ENCODE measurements around the gene ZC3H11A. TPM values are rescaled to one million over a fixed set of nuclear protein-coding genes. Genes with fewer than 3 reads are reported as not detected.
"Not testable (repeated sequence)": the region's sequence is repeated elsewhere in the genome, so short reads cannot be mapped to it uniquely, and the experiment has no call there.

The ZC3H11A gene
- total RNA-seq = 10 to 100 TPM; 60.0 to 71.4 TPM
- 100 to 1,000 TPM; 134 to 177 (median 152) TPM for polyA plus RNA-seq (ENCODE audit: insufficient read length in 6 of 6)
- long read RNA-seq, donor 1, transcript ZC3H11A-207 (2 exons, 822 nt) = major isoform, 9 of 242 reads
- long read RNA-seq, donor 1, partial matches to known transcripts = 232 of 242 reads
- long read RNA-seq, donor 1, other reads (novel, unspliced or antisense) = 0 of 242 reads
- long read RNA-seq, donor 2, partial matches to known transcripts = 117 of 119 reads
- long read RNA-seq, donor 2, other reads (novel, unspliced or antisense) = 0 of 119 reads
- long read RNA-seq, donor 3, full-length matches to known transcripts = 3 of 60 reads
- long read RNA-seq, donor 3, partial matches to known transcripts = 57 of 60 reads
- long read RNA-seq, donor 3, other reads (novel, unspliced or antisense) = 0 of 60 reads
- long read RNA-seq, donor 4, partial matches to known transcripts = 0 of 3 reads
- long read RNA-seq, donor 4, other reads (novel, unspliced or antisense) = 3 of 3 reads
- long read RNA-seq, donor 5, full-length matches to known transcripts = 6 of 116 reads
- long read RNA-seq, donor 5, partial matches to known transcripts = 110 of 116 reads
- long read RNA-seq, donor 5, other reads (novel, unspliced or antisense) = 0 of 116 reads
- long read RNA-seq, donor 6, full-length matches to known transcripts = 3 of 60 reads
- long read RNA-seq, donor 6, partial matches to known transcripts = 57 of 60 reads
- long read RNA-seq, donor 6, other reads (novel, unspliced or antisense) = 0 of 60 reads
- long read RNA-seq, donor 7, partial matches to known transcripts = 27 of 31 reads
- long read RNA-seq, donor 7, other reads (novel, unspliced or antisense) = 0 of 31 reads
- long read RNA-seq, donor 8, transcript ZC3H11A-207 (2 exons, 822 nt) = major isoform, 5 of 94 reads
- long read RNA-seq, donor 8, partial matches to known transcripts = 89 of 94 reads
- long read RNA-seq, donor 8, other reads (novel, unspliced or antisense) = 0 of 94 reads
- long read RNA-seq, donor 9 = 0 reads
- long read RNA-seq, donor 10 = 0 reads
- long read RNA-seq, donor 11, full-length matches to known transcripts = 3 of 55 reads
- long read RNA-seq, donor 11, partial matches to known transcripts = 52 of 55 reads
- long read RNA-seq, donor 11, other reads (novel, unspliced or antisense) = 0 of 55 reads
- long read RNA-seq, donor 12, full-length matches to known transcripts = 7 of 168 reads
- long read RNA-seq, donor 12, partial matches to known transcripts = 161 of 168 reads
- long read RNA-seq, donor 12, other reads (novel, unspliced or antisense) = 0 of 168 reads

DNA sequence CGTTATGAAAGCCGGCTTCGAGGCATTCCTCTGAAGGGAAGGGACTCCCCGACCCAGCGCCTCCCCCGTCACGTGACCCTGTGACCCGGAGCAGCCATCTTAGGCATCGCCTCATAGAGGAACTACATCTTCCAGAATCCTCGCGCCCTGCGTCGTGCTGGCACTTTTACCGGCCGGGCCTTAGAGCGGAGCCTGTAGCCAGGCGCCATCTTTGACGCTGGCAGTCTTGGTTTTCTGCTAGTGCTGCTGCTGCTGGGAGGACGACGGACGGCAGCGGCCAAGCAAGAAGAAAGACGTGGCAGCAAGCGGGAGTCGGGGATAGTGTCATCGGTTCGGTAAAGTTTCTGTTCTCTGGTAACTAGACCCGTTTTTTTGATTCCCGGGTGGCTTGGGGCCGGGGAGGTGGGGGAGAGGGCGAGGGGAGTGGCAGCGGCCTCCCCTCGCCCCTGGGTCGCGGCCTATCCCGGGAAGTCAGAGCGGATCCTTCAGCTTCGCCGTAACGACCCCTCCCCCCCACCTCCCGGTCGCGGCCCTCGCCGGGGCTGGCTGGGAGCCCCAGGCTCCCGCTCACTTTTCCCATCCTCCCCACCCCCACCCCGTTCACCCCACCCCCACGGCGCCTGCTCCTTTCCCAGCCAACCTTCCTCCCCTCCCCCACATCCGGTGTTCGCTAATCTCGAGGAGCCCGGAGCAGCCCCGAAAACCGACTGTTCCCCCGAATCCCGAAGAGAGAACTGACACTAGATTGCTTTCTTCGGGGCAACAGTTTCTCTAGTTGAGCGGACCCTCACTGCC is at the start of gene ZC3H11A, which contains the start of gene ZBED6:
Gene ZC3H11A (plus strand): TSS at position 183 of the 795 bp plus-strand sequence. CDS start 21,448 bp downstream, outside the sequence.
Gene ZBED6 (plus strand): TSS at position 183 of the 795 bp plus-strand sequence. CDS start 1,900 bp downstream, outside the sequence.
- H3K36me3 ChIP-seq = peaks cover 0 to 16% of the 10 kb centered on the region in 2 donors
- no peaks in the 10 kb centered on the region for H3K9me3 ChIP-seq
- H3K27me3 ChIP-seq = no peaks in the 10 kb centered on the region
- intact Hi-C loops (cut with DNase I) = no loop called here
- peak within 1 kb of the TSS; percentile 48 to 76 for H3K4me3 ChIP-seq
- peaks cover 20 to 50% of the 10 kb centered on the region in 2 donors for H3K4me1 ChIP-seq
- DNase-seq = peak; percentile 97 to 100 (median 100)
- H3K27ac ChIP-seq = peak within 1 kb of the TSS; percentile 94 to 97
- TF ChIP-seq, protein P1, sequence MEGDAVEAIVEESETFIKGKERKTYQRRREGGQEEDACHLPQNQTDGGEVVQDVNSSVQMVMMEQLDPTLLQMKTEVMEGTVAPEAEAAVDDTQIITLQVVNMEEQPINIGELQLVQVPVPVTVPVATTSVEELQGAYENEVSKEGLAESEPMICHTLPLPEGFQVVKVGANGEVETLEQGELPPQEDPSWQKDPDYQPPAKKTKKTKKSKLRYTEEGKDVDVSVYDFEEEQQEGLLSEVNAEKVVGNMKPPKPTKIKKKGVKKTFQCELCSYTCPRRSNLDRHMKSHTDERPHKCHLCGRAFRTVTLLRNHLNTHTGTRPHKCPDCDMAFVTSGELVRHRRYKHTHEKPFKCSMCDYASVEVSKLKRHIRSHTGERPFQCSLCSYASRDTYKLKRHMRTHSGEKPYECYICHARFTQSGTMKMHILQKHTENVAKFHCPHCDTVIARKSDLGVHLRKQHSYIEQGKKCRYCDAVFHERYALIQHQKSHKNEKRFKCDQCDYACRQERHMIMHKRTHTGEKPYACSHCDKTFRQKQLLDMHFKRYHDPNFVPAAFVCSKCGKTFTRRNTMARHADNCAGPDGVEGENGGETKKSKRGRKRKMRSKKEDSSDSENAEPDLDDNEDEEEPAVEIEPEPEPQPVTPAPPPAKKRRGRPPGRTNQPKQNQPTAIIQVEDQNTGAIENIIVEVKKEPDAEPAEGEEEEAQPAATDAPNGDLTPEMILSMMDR (IDR thresholded peaks at IDR 0.05) = no peak
- ATAC-seq = peak; percentile 97

DNA sequence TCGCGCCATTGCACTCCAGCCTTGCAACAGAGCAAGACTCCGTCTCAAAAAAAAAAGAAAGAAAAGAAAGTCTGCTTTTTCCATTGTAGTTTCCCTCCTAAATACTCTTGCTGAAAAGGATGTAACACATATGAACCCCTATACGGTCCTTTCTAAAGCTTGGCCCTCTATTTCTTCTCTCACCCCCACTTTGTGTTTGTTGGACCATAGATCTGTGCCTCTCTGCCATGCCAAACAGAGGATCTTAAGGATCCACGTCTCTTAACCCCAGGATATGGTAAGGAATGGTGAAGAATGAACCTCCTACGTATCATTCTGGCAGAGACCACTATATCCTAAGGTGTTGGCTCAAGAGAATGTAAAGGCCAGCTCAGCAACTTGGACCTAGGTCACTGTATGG is 49.1 kb upstream of the ZC3H11A start:
- no peaks in the 10 kb centered on the region for H3K27me3 ChIP-seq
- TF ChIP-seq, protein P1 (IDR thresholded peaks at IDR 0.05) = no peak
- H3K4me1 ChIP-seq = peaks cover 0 to 18% of the 10 kb centered on the region in 2 donors
- H3K4me3 ChIP-seq = no peak overlapping the region
- no peaks in the 10 kb centered on the region for H3K9me3 ChIP-seq
- H3K27ac ChIP-seq = no peak overlapping the region
- DNase-seq = no peak
- intact Hi-C loops (cut with DNase I) = no loop called here
- H3K36me3 ChIP-seq = peaks cover 0 to 7% of the 10 kb centered on the region in 2 donors
- no peak for ATAC-seq

DNA sequence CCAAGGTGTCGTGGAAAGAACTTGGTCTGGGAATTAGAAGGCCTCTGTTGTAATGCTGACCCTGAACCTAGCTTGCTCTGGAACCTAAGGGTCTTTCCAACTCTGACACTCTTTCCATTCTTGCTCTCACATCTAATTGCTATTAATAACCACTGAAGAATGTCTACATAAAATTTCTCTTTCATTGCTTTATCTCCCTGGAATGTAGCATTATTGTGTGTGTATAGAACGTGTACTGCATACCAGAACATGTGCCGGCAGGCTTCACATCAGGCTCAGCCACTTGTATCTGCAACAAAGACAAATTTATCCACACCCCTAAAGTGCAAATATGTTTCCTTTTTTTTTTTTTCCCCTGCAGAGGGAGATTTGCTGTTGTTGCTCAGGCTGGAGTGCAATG is 44.4 kb upstream of the ZC3H11A start:
- Histone ChIP-seq H3K27ac (no peak overlapping the region), H3K9me3 (no peaks in the 10 kb centered on the region), H3K4me1 (no peaks in the 10 kb centered on the region), H3K27me3 (no peaks in the 10 kb centered on the region), H3K4me3 (no peak overlapping the region), H3K36me3 (no peaks in the 10 kb centered on the region)
- ATAC-seq (no peak), DNase-seq (no peak)
- TF ChIP-seq, protein P1 (IDR thresholded peaks at IDR 0.05) = no peak
- intact Hi-C loops (cut with DNase I) = no loop called here

DNA sequence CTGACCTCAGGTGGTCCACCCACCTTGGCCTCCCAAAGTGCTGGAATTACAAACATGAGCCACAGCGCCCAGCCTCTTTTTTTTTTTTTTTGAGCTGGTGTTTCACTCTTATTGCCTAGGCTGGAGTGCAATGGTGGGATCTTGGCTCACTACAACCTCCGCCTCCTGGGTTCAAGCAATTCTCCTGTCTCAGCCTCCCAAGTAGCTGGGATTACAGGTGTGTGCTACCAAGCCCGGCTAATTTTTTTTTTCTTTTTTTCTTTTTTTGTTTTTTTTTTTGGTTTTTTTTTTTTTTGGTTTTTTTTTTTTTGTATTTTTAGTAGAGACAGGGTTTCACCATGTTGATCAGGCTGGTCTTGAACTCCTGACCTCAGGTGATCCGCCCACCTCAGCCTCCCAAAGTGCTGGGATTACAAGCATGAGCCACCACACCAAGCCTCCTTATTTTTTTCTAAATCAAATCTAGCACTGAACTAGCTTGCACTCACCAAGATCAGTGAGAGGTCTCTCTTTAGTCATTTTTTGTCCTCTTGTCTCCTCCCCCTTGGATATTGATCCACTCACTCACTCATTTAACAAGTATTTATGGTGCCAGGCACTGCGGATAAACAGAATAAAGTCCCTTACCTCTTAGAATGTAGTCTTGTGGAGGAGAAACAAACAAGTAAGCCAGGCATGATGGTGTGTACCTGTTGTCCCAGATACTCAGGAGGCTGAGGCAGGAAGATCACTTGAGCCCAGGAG is 43.6 kb upstream of the ZC3H11A start:
- intact Hi-C loops (cut with DNase I); H3K27me3 ChIP-seq; ATAC-seq; H3K9me3 ChIP-seq; H3K4me3 ChIP-seq; H3K4me1 ChIP-seq; DNase-seq; H3K36me3 ChIP-seq; H3K27ac ChIP-seq: not testable (repeated sequence)

All from left lung (tissue), 14 donors.